GM23338 (cell line): Measurements from ENCODE around the gene PANK3. TPM values are rescaled to one million over a fixed set of nuclear protein-coding genes. Genes with fewer than 3 reads are reported as not detected.

ENCODE experiments used
- ATAC-seq: fragments of 200-7000 bp; cut with Tn5 transposase; 3 replicates; pipeline ENCODE4 v1.9.1; 2020
- DNase-seq: peaks from one replicate; pipeline ENCODE4 v3.0.0-alpha.2; 2015; ENCODE audit warnings: low spot score
- H2AFZ ChIP-seq: fragments of 200-600 bp; sonication (generic); 2 replicates; pipeline ENCODE4 v1.8.0; 2016; ENCODE audit warnings: antibody characterized with exemption, mild to moderate bottlenecking, moderate library complexity
- H3F3A ChIP-seq: fragments of 200-600 bp; sonication (generic); replicated peaks from 2 replicates; pipeline ENCODE4 v1.8.0; 2017; ENCODE audit warnings: antibody characterized with exemption, mixed run types, low read depth
- H3K27ac ChIP-seq: fragments of 200-600 bp; sonication (generic); 2 replicates; pipeline ENCODE4 v1.6.1; 2016; ENCODE audit warnings: low read depth
- H3K27me3 ChIP-seq: fragments of 200-600 bp; sonication (generic); 2 replicates; pipeline ENCODE4 v1.8.0; 2016; ENCODE audit warnings: mild to moderate bottlenecking, mixed run types, moderate library complexity; ENCODE audit not compliant: insufficient read depth
- H3K36me3 ChIP-seq: fragments of 200-600 bp; sonication (generic); 2 replicates; pipeline ENCODE4 v1.8.0; 2016; ENCODE audit warnings: mild to moderate bottlenecking; ENCODE audit not compliant: insufficient read depth
- H3K4me1 ChIP-seq: fragments of 200-600 bp; sonication (generic); 2 replicates; pipeline ENCODE4 v1.8.0; 2016; ENCODE audit warnings: mild to moderate bottlenecking, moderate library complexity; ENCODE audit not compliant: insufficient read depth
- H3K4me2 ChIP-seq: fragments of 200-600 bp; sonication (generic); 2 replicates; pipeline ENCODE4 v1.7.1; 2017; ENCODE audit warnings: mixed run types
- H3K4me3 ChIP-seq: fragments of 200-600 bp; sonication (generic); 2 replicates; pipeline ENCODE4 v1.6.1; 2016; ENCODE audit warnings: mixed run types
- H3K79me2 ChIP-seq: fragments of 200-600 bp; sonication (generic); replicated peaks from 2 replicates; pipeline ENCODE4 v1.8.0; 2017; ENCODE audit warnings: mild to moderate bottlenecking; ENCODE audit not compliant: insufficient read depth
- H3K9me2 ChIP-seq: fragments of 200-600 bp; sonication (generic); 2 replicates; pipeline ENCODE4 v1.8.0; 2017; ENCODE audit not compliant: insufficient read depth
- H4K20me1 ChIP-seq: fragments of 200-600 bp; sonication (generic); replicated peaks from 2 replicates; pipeline ENCODE4 v1.8.0; 2017; ENCODE audit warnings: mild to moderate bottlenecking; ENCODE audit not compliant: insufficient read depth
- H3K27ac Mint-ChIP-seq: 2 replicates; pipeline ENCODE4 v1.8.0; 2020; ENCODE audit warnings: inconsistent platforms, mild to moderate bottlenecking, moderate library complexity, mixed read lengths
- H3K27me3 Mint-ChIP-seq: 3 replicates; pipeline ENCODE4 v1.8.0; 2022; ENCODE audit warnings: low read depth, mild to moderate bottlenecking, moderate library complexity, mixed read lengths, inconsistent platforms; ENCODE audit not compliant: insufficient read depth, poor library complexity
- H3K36me3 Mint-ChIP-seq: 3 replicates; pipeline ENCODE4 v1.8.0; 2021; ENCODE audit warnings: low read depth, mild to moderate bottlenecking, inconsistent platforms, moderate library complexity, mixed read lengths
- H3K4me1 Mint-ChIP-seq: 3 replicates; pipeline ENCODE4 v1.8.0; 2020; ENCODE audit warnings: mild to moderate bottlenecking, inconsistent platforms, mixed read lengths
- H3K4me3 Mint-ChIP-seq: 3 replicates; pipeline ENCODE4 v1.8.0; 2021; ENCODE audit warnings: moderate library complexity, mild to moderate bottlenecking, inconsistent platforms, mixed read lengths
- H3K9me3 Mint-ChIP-seq: 3 replicates; pipeline ENCODE4 v1.8.0; 2020; ENCODE audit warnings: moderate library complexity, mild to moderate bottlenecking, inconsistent platforms, mixed read lengths
- CREB1 ChIP-seq: fragments of 250-450 bp; sonication (Bioruptor Pico); IDR thresholded peaks from 2 replicates; pipeline ENCODE4 v1.5.0; 2020; ENCODE audit warnings: low read depth, mild to moderate bottlenecking, moderate library complexity
- EZH2 ChIP-seq: fragments of 200-600 bp; sonication (generic); IDR thresholded peaks from one replicate; pipeline ENCODE4 v1.8.0; 2017; ENCODE audit warnings: antibody characterized with exemption, mild to moderate bottlenecking, low read depth; ENCODE audit not compliant: unreplicated experiment
- EZH2phosphoT487 ChIP-seq: fragments of 200-600 bp; sonication (generic); IDR thresholded peaks from one replicate; pipeline ENCODE4 v1.8.1; 2018; ENCODE audit warnings: antibody characterized with exemption; ENCODE audit not compliant: unreplicated experiment
- JUNB ChIP-seq: IDR thresholded peaks from one replicate; pipeline ENCODE4 v1.6.1; 2016; ENCODE audit warnings: antibody characterized with exemption; ENCODE audit not compliant: unreplicated experiment
- NANOG ChIP-seq: IDR thresholded peaks from 2 replicates; pipeline ENCODE4 v1.6.1; 2016; ENCODE audit warnings: antibody characterized with exemption, borderline replicate concordance
- POLR2AphosphoS5 ChIP-seq: IDR thresholded peaks from 2 replicates; pipeline ENCODE4 v1.6.1; 2016; ENCODE audit warnings: antibody characterized with exemption, low read depth
- STAT1 ChIP-seq: IDR thresholded peaks from one replicate; pipeline ENCODE4 v1.6.1; 2016; ENCODE audit warnings: antibody characterized with exemption; ENCODE audit not compliant: unreplicated experiment
- ZNF114 ChIP-seq: fragments of 250-450 bp; sonication (Bioruptor Pico); IDR thresholded peaks from 2 replicates; pipeline ENCODE4 v1.5.0; 2020; ENCODE audit warnings: mild to moderate bottlenecking, moderate library complexity
- ZNF331 ChIP-seq: fragments of 250-450 bp; sonication (Bioruptor Pico); IDR thresholded peaks from 2 replicates; pipeline ENCODE4 v1.5.0; 2020; ENCODE audit warnings: low read depth, mild to moderate bottlenecking, moderate library complexity
- polyA plus RNA-seq: library from polyadenylated mRNA; unstranded; fragments of >200 nt; fragmentation: Nextera tagmentation; extraction: Ambion mirVana; gene quantifications from 2 replicates; pipeline ENCODE4 v1.2.1, GENCODE V29; 2016
- total RNA-seq: library from RNA; depleted of rRNA; stranded (reverse); fragments of >200 nt; shearing (Covaris generic); gene quantifications from 2 replicates; pipeline ENCODE4 v1.2.3, GENCODE V29; 2014
- TF ChIP-seq, protein P1 (sequence below): IDR thresholded peaks from 2 replicates; pipeline ENCODE4 v1.6.1; 2016; ENCODE audit warnings: antibody characterized with exemption
- TF ChIP-seq, protein P2 (sequence below), 2 experiments: fragments of 200-600 bp in 1 of 2; sonication (generic) in 1 of 2; conservative IDR thresholded peaks; 2 replicates each; pipeline versions ENCODE4 v1.5.1 to v1.6.1; 2016 to 2017; ENCODE audit warnings: antibody characterized with exemption in 2 of 2, low read depth in 2 of 2, mild to moderate bottlenecking in 2 of 2, moderate library complexity in 1 of 2
- TF ChIP-seq, protein P3 (sequence below): fragments of 250-450 bp; sonication (Bioruptor Pico); IDR thresholded peaks from 2 replicates; pipeline ENCODE4 v1.5.0; 2020; ENCODE audit warnings: mild to moderate bottlenecking, moderate library complexity
- TF ChIP-seq, protein P4 (sequence below): IDR thresholded peaks from one replicate; pipeline ENCODE4 v1.6.1; 2018; ENCODE audit warnings: antibody characterized with exemption; ENCODE audit not compliant: unreplicated experiment

Gene PANK3
- total and polyA plus RNA-seq, 2 experiments from 2014 or later, result 17.0 to 91.6 TPM

DNA sequence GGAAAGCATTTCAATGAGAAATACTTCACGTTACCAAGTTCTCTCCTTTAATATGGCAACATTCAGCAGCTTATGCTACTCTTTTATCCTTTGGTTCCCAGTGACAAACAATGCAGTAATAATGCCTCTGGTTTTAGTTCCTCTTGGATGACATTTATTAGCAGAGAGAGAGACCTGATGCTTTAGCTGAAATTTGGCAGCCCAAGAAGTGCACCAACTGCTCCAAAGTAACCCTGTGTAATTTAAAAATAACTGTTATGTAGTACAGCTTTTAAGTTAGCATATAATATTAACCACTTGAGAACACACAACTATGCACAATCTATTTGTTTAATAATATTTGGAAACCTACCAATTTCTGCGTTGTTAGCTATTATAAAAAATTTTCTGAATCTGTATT is 21.8 kb downstream of the PANK3 start:
- no peaks in the 10 kb centered on the region for H3K4me1 ChIP-seq
- Mint-ChIP-seq H3K36me3 (peaks cover 70% of the 10 kb centered on the region), H3K27me3 (no peaks in the 10 kb centered on the region), H3K9me3 (no peaks in the 10 kb centered on the region), H3K4me3 (no peak overlapping the region), H3K4me1 (no peaks in the 10 kb centered on the region; the same call in 2 of the 3 replicates), H3K27ac (no peak overlapping the region)
- ATAC-seq, result no peak
- H3K79me2 ChIP-seq, result peaks cover 32% of the 10 kb centered on the region; the same call in 1 of the 2 replicates
- peaks cover 36% of the 10 kb centered on the region for H3K36me3 ChIP-seq
- no peak for DNase-seq
- TF ChIP-seq, protein P1, sequence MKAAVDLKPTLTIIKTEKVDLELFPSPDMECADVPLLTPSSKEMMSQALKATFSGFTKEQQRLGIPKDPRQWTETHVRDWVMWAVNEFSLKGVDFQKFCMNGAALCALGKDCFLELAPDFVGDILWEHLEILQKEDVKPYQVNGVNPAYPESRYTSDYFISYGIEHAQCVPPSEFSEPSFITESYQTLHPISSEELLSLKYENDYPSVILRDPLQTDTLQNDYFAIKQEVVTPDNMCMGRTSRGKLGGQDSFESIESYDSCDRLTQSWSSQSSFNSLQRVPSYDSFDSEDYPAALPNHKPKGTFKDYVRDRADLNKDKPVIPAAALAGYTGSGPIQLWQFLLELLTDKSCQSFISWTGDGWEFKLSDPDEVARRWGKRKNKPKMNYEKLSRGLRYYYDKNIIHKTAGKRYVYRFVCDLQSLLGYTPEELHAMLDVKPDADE, result no peak
- TF ChIP-seq, protein P2, sequence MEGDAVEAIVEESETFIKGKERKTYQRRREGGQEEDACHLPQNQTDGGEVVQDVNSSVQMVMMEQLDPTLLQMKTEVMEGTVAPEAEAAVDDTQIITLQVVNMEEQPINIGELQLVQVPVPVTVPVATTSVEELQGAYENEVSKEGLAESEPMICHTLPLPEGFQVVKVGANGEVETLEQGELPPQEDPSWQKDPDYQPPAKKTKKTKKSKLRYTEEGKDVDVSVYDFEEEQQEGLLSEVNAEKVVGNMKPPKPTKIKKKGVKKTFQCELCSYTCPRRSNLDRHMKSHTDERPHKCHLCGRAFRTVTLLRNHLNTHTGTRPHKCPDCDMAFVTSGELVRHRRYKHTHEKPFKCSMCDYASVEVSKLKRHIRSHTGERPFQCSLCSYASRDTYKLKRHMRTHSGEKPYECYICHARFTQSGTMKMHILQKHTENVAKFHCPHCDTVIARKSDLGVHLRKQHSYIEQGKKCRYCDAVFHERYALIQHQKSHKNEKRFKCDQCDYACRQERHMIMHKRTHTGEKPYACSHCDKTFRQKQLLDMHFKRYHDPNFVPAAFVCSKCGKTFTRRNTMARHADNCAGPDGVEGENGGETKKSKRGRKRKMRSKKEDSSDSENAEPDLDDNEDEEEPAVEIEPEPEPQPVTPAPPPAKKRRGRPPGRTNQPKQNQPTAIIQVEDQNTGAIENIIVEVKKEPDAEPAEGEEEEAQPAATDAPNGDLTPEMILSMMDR (conservative IDR thresholded peaks at IDR 0.05; ENCODE audit: low read depth in 2 of 2), result no peak
- TF ChIP-seq EZH2 (no peak), EZH2phosphoT487 (no peak), NANOG (no peak), JUNB (no peak), CREB1 (CRISPR knock-in tag) (no peak), ZNF114 (CRISPR knock-in tag) (no peak), POLR2AphosphoS5 (no peak), STAT1 (no peak), ZNF331 (CRISPR knock-in tag) (no peak)
- TF ChIP-seq, protein P3, sequence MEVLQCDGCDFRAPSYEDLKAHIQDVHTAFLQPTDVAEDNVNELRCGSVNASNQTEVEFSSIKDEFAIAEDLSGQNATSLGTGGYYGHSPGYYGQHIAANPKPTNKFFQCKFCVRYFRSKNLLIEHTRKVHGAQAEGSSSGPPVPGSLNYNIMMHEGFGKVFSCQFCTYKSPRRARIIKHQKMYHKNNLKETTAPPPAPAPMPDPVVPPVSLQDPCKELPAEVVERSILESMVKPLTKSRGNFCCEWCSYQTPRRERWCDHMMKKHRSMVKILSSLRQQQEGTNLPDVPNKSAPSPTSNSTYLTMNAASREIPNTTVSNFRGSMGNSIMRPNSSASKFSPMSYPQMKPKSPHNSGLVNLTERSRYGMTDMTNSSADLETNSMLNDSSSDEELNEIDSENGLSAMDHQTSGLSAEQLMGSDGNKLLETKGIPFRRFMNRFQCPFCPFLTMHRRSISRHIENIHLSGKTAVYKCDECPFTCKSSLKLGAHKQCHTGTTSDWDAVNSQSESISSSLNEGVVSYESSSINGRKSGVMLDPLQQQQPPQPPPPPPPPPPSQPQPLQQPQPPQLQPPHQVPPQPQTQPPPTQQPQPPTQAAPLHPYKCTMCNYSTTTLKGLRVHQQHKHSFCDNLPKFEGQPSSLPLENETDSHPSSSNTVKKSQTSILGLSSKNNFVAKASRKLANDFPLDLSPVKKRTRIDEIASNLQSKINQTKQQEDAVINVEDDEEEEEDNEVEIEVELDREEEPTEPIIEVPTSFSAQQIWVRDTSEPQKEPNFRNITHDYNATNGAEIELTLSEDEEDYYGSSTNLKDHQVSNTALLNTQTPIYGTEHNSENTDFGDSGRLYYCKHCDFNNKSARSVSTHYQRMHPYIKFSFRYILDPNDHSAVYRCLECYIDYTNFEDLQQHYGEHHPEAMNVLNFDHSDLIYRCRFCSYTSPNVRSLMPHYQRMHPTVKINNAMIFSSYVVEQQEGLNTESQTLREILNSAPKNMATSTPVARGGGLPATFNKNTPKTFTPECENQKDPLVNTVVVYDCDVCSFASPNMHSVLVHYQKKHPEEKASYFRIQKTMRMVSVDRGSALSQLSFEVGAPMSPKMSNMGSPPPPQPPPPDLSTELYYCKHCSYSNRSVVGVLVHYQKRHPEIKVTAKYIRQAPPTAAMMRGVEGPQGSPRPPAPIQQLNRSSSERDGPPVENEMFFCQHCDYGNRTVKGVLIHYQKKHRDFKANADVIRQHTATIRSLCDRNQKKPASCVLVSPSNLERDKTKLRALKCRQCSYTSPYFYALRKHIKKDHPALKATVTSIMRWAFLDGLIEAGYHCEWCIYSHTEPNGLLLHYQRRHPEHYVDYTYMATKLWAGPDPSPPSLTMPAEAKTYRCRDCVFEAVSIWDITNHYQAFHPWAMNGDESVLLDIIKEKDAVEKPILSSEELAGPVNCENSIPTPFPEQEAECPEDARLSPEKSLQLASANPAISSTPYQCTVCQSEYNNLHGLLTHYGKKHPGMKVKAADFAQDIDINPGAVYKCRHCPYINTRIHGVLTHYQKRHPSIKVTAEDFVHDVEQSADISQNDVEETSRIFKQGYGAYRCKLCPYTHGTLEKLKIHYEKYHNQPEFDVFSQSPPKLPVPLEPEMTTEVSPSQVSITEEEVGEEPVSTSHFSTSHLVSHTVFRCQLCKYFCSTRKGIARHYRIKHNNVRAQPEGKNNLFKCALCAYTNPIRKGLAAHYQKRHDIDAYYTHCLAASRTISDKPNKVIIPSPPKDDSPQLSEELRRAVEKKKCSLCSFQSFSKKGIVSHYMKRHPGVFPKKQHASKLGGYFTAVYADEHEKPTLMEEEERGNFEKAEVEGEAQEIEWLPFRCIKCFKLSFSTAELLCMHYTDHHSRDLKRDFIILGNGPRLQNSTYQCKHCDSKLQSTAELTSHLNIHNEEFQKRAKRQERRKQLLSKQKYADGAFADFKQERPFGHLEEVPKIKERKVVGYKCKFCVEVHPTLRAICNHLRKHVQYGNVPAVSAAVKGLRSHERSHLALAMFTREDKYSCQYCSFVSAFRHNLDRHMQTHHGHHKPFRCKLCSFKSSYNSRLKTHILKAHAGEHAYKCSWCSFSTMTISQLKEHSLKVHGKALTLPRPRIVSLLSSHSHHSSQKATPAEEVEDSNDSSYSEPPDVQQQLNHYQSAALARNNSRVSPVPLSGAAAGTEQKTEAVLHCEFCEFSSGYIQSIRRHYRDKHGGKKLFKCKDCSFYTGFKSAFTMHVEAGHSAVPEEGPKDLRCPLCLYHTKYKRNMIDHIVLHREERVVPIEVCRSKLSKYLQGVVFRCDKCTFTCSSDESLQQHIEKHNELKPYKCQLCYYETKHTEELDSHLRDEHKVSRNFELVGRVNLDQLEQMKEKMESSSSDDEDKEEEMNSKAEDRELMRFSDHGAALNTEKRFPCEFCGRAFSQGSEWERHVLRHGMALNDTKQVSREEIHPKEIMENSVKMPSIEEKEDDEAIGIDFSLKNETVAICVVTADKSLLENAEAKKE (CRISPR knock-in tag), result no peak
- TF ChIP-seq, protein P4, sequence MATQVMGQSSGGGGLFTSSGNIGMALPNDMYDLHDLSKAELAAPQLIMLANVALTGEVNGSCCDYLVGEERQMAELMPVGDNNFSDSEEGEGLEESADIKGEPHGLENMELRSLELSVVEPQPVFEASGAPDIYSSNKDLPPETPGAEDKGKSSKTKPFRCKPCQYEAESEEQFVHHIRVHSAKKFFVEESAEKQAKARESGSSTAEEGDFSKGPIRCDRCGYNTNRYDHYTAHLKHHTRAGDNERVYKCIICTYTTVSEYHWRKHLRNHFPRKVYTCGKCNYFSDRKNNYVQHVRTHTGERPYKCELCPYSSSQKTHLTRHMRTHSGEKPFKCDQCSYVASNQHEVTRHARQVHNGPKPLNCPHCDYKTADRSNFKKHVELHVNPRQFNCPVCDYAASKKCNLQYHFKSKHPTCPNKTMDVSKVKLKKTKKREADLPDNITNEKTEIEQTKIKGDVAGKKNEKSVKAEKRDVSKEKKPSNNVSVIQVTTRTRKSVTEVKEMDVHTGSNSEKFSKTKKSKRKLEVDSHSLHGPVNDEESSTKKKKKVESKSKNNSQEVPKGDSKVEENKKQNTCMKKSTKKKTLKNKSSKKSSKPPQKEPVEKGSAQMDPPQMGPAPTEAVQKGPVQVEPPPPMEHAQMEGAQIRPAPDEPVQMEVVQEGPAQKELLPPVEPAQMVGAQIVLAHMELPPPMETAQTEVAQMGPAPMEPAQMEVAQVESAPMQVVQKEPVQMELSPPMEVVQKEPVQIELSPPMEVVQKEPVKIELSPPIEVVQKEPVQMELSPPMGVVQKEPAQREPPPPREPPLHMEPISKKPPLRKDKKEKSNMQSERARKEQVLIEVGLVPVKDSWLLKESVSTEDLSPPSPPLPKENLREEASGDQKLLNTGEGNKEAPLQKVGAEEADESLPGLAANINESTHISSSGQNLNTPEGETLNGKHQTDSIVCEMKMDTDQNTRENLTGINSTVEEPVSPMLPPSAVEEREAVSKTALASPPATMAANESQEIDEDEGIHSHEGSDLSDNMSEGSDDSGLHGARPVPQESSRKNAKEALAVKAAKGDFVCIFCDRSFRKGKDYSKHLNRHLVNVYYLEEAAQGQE, result no peak
- H3K27me3 ChIP-seq, result no peaks in the 10 kb centered on the region
- peaks cover 28% of the 10 kb centered on the region for H4K20me1 ChIP-seq
- H3K4me2 ChIP-seq, result no peak overlapping the region
- H3K9me2 ChIP-seq, result no peaks in the 10 kb centered on the region
- no peak overlapping the region for H3K4me3 ChIP-seq
- H3K27ac ChIP-seq, result no peak overlapping the region
- H2AFZ ChIP-seq, result no peak overlapping the region
- no peaks in the 10 kb centered on the region for H3F3A ChIP-seq
